DOHH2 (cell line): ENCODE measurements around the gene TMTC3.

Experiments used
- EZH2phosphoT487 ChIP-seq: fragments of 200-600 bp; sonication (generic); IDR thresholded peaks from 2 replicates; pipeline ENCODE4 v1.6.1; 2017; ENCODE audit warnings: borderline replicate concordance, mild to moderate bottlenecking, antibody characterized with exemption, low read length, moderate library complexity, mixed read lengths
- TF ChIP-seq, protein P1 (sequence below): fragments of 200-600 bp; sonication (generic); IDR thresholded peaks from one replicate; pipeline ENCODE4 v1.5.1; 2014; ENCODE audit warnings: antibody characterized with exemption, mild to moderate bottlenecking, low read depth, low read length; ENCODE audit not compliant: poor library complexity, severe bottlenecking

DNA sequence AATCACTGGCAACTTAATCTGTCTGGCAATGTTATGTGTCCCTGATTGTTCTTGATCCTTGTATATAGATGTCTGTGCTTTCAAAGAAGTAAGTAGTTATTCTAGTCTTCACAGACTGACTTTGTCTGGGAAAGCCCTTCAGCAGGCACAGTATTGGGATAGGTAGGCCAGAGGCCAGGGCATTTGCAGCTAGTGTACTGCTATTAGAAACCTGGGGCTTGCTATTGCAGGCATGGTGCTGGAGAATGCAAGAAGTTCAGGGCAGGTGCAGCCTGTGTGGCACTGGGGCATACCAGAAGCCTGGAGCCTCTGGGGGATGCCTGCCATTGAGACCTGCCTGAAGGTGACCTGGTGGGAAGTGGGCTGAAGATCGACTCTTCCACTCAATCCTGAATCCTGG, 96.3 kb downstream of the TMTC3 start:
- no peak for TF ChIP-seq EZH2phosphoT487
- TF ChIP-seq, protein P1, sequence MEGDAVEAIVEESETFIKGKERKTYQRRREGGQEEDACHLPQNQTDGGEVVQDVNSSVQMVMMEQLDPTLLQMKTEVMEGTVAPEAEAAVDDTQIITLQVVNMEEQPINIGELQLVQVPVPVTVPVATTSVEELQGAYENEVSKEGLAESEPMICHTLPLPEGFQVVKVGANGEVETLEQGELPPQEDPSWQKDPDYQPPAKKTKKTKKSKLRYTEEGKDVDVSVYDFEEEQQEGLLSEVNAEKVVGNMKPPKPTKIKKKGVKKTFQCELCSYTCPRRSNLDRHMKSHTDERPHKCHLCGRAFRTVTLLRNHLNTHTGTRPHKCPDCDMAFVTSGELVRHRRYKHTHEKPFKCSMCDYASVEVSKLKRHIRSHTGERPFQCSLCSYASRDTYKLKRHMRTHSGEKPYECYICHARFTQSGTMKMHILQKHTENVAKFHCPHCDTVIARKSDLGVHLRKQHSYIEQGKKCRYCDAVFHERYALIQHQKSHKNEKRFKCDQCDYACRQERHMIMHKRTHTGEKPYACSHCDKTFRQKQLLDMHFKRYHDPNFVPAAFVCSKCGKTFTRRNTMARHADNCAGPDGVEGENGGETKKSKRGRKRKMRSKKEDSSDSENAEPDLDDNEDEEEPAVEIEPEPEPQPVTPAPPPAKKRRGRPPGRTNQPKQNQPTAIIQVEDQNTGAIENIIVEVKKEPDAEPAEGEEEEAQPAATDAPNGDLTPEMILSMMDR = no peak
